NCI-H2081 treated with DMSO at 0.1 percent for 48 hours (cell line): ENCODE data around the gene HERC3.
"Not testable (repeated sequence)": the region's sequence is repeated elsewhere in the genome, so short reads cannot be mapped to it uniquely, and the experiment has no call there.

Experiments used
- DNase-seq: peaks from one replicate; lab custom pipeline; 2025; lab: John Stamatoyannopoulos, UW

The HERC3 gene

DNA sequence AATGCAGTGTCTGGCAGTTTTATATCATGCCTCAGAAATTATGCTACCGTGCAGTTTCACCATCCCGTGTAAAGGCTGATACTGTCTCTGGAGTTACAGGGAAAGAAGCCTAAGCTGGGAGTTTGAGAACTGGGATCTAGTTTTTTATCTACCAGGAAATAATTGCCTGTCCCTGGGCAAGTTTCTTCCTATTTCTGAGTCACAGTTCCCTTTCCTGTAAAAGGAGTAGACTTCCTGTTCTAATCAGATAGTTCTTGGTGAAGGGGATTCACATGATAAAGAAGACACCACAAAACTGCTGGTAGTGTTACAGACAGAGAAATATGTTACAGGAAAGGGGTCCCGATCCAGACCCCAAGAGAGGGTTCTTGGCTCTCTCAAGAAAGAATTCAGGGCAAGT, 17.1 kb downstream of the HERC3 start:
- no peak for DNase-seq

DNA sequence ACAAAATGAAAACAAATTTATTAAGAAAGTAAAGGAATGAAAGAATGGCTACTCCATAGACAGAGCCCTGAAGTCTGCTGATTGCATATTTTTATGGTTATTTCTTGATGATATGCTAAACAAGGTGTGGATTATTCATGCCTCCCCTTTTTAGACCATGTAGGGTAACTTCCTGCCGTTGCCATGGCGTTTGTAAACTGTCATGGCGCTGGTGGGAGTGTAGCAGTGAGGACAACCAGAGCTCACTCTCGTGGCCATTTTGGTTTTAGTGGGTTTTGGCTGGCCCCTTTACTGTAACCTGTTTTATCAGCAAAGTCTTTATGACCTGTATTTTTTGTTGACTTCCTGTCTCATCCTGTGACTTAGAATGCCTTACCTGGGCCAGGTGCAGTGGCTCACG, 17.5 kb downstream of the HERC3 start:
- not testable (repeated sequence) for DNase-seq

DNA sequence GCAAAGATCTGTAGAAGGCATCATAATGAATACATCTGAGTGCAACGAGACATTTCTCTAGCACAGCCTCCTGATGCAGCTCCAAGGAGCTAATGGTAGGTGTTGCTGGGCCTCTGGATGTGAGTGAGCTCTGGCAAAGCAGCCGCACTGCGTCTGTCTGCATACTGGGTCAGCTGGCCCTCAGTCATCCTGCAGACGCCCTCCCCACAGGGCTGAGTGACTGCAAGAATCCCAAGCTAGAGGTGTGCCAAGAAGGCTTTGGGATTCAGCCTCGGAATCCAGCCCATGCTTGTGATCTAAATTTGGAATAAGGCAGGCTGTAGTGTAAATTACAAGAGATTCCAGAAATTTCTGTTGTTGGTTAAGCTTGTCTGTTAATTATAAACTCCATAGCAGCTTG, 18.5 kb downstream of the HERC3 start:
- DNase-seq, result no peak

DNA sequence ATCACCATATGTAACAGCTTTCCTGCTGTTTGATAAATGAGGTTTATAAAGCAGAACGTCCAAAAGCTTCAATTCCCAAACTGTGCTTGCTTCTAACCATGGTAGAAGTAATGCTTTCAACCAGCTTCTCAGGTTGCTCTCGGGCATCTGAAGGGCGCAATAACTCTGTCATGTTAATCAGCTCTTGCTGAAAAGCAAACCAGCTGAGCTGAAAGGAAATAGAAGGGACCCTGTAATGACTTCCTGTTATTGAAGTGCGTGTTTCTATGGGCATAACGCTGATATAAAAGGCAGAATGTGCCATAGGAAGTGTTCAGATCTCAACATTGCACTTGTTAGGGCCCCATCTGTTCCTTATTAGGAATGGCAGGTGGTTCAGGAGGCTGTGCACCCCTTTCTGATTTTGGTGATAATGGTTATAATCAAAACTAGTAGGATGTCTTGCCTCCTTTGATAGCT, 21.2 kb downstream of the HERC3 start:
- DNase-seq, result peak; percentile 70

DNA sequence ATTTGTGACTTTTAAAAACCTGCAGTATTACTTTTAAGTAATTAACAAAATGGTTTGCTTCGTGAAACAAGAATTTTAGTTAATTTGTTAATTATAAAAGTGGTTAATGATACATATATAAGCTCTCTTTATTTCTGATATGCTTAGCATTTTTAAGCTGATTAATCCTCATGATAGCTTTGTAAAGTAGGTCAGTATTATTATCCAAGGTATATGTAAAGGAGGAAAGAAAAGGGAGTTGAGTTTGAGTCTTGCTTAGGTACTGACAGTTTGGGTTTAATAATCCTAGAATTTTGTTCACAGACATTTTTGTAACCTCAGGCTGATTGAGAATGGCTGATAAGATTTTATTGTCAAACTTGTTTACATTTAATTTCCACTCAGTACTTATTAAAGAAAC, 21.8 kb downstream of the HERC3 start:
- no peak for DNase-seq

DNA sequence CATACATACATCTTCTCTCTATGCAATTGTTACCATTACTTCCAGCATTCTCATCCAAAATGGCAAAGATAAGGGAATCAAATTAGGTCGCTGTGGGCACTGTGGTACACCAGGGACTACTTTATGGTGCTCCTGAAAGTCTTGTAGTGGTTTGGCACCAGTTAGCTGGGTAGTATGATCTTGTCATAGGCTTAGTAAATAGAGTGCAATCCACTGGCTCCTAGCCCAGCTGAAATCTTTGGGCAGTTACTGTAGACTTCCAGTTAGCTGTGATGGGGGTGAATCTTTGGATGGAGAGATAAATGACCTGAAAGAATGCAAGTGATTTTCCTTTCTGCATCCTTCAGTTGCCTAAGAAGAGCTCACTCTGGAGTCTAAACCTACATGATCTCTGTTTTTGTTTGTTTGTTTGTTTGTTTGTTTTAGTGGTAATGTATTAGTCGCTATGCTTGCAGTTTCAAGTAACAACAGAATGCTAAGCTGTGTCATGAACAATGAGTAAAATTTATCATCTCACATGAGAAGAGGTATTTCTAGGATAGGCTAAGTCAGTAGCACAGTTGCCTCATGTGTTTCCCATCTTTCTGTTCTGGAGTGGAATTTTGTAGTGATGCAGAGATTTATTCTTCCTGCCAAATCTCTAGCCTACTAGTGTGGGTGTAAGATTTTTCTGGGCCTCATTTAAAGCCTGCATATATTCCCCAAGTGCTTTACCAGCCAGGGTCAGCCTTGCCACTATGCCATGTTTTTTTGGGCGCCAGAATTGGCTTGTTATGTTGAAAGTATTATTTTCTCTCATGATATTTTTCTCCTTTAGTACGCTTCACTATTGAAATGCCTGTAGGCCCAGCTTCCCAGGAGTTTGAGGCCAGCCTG, 24.2 kb downstream of the HERC3 start:
- DNase-seq, result no peak

DNA sequence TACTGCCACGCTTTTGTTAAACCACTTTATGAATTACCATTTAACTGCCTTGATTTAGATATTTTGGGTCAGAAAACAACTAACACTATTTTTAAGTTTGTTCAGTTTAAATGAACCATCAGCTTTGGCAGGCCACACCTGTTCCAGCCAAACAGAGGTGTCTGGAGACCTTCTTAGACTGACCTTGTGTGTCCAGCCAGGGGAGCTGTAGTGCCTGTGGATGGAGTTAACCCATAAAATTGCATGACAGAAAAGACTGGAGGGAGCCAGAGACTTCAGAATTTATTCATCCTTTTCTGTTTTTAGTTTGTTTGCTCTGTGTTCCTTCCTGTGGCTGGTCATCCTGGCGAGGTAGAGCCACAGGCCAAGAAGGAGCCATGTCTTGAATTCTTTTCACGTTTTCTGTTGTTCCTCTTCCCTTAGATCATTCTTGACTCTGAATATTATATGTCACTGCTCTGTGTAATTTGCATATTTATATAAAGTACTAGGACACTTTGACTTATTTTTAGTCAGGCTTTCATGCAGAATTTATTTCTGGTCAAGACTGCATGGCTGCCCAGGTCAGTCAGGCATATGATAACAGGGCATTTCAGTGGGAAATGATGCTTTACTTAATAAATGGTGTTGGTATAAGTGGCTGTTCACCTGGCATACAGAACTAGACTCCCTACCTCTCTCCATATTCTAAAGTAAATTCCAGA, 26.7 kb downstream of the HERC3 start:
- no peak for DNase-seq

DNA sequence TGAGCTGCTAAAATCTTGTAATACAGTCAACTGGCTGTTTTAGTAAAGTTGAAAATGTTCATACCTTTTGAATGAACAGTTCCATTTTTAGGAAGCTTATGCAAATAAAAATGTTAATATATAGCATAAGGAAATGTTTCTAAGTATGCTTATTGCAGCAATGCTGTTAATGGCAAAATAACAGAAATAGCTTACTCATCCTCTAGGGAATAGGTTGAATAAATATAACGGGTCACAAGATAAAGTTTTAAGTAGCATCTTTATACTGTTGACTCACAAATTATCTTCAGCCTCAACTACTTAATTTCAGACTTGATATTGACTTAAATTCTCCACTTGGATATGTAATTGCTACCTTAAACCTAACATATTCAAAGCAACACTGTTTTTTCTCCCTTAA, 27.7 kb downstream of the HERC3 start:
- DNase-seq, result no peak

DNA sequence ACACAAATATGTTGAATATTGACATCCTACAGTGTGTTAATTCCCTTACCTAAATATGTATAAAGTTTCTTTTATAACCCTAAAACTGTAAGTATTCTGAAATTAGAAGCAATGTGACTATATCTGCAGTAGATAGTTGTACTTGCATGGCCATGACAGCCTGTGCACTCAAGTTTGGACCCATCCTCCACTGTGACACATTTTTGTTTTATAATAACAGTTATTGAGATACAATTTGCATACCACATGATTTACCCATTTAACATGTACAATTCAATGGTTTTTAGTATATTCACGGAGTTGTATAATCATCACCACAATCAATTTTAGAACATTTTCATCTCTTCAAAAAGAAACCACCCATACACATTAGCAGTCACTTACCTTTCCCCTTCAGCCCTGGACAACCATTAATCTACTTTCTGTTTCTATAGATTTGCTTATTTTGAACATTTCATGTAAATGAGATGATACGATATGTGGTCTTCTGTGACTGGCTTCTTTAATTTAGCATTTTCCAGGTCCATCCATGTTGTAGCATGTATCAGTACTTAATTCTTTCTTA, 29.6 kb downstream of the HERC3 start:
- no peak for DNase-seq

DNA sequence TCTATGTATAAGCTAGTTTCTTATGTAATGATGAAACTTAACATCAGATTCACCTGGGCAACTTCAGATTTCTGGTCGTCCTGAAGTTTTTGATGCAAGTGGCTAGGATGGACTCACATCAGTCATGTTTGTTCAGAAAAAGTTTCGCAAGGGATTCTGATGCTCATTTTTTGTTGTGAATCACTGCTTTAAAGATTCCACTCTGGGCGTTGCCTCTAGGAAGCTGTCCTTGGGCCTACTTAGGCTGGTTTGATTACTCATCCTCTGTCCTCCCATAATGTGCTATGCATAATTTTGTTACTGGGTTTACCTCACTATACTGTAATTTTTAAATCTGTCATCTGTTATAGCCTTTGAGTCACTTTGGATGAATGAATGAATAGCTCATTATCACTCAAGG, 30.8 kb downstream of the HERC3 start:
- no peak for DNase-seq

DNA sequence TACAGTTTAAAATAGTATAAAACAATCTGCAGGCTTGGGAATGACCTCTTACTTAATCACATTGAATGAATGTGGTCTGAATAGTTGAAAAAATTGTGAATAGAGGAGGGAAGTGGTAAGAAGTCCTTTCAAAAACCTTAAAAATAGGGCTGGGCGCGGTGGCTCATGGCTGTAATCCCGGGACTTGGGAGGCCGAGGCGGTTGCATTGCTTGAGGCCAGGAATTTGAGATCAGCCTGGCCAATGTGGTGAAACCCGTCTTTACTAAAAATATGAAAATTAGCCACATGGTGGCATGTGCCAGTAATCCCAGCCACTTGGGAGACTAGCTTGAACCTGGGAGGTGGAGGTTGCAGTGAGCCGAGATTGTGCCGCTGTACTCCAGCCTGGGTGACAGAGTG, 36.5 kb downstream of the HERC3 start:
- no peak for DNase-seq

DNA sequence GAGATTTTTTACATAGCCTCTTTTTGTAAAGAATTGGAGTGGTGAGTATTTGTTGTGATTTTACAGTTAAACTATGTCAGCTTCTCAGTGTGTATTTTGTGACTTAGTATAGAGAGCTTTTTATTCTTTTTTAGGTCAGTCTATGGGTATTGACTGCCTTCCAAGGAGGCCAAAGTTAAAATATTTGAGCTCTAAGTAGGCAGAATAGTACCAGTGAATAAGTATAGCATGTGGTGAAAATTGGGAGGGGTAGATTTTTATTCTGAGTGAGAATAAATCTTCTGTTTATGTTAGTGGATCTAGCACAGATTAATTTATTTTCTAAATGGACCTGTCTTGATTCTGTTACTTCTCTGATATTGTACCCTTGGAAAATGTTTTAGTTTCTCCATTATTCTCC, 37.5 kb downstream of the HERC3 start:
- DNase-seq, result no peak

DNA sequence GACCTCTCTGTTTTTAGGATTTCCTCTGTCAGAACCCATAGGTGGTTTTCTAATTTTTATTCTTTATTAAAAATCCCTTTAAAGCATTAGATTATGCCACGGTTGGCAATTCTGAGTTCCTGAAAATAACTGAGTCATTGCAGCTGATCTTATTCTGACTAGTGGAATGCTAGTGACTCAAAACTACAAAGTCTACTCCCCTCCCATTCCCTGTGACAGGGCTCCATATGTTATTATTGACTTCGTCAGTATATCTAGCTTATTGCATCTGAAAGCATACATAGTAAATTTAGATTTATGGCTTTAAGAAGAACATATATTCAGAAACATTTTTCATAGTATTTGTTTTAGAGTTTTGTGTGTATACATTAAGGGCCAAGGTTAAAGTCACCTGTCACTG, 38.5 kb downstream of the HERC3 start:
- no peak for DNase-seq

DNA sequence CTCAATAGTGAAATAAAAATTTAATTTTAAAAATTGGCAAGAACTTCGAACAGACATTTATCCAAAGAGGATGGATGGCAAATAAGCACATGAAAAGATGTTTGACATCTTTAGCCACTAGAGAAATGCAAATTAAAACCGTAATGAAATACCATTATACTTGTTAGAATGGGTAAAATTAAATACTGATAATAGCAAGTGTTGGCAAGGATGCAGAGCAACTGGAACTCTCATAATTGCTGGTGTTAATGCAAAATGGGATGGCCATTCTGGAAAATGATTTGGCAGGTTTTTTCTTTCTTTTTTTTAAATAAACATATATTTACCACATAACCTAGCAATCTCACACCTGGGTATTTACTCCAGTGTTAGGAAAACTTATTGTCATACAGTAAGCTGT, 51.7 kb downstream of the HERC3 start:
- DNase-seq, result no peak

DNA sequence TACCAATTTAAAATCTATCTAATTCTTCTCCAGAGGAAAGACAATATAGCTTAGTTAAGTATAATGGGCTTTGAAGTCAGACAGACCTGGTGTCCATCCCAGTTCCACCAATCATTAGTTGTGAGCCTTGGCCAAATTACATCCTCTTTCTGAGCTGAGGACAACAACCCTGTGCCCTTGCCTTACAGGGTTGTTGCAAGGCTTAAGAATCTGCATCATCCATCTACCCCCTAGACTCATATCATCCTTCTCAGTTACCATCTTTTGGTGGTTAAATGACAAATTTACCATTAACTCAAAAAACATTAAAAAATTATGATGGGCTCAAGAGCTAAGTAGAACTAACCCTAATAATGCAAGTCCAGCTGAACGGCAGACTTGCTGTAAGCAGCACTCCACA, 53.7 kb downstream of the HERC3 start:
- no peak for DNase-seq

DNA sequence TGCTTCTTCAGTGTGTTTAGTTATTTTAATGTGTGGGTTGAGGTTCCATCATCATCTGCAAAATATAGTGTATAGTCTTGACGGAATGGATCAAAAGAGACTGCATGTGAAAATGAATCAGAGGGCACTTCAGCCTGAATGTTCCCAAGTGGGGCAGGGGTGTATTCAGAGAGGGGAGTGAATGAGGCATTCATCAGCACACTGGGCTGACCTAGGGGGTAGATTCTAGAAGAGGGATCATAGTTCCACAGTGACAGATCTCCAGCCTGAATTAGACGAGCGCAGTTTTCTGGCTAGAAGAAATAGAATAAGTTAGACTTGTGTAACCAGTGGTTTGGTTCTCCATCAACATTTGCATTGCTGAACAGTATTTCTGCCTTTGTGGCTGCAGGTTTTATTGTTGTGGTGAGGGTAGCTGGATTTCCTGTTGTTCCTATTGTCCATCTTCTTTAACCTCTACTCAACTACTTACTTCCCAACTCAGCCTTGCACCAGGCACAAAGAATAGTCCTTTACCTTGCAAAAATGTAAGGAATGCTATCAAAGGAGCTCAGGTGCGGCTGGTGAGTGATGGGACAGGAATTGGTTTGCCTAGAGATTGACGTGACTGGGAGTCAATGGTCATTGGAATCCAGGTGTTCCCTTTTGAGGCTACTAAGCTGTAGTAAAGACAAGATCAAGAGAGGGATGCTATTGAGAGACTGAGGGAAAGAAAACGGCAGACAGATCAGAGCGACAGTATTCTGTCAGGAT, 54.4 kb downstream of the HERC3 start:
- no peak for DNase-seq

DNA sequence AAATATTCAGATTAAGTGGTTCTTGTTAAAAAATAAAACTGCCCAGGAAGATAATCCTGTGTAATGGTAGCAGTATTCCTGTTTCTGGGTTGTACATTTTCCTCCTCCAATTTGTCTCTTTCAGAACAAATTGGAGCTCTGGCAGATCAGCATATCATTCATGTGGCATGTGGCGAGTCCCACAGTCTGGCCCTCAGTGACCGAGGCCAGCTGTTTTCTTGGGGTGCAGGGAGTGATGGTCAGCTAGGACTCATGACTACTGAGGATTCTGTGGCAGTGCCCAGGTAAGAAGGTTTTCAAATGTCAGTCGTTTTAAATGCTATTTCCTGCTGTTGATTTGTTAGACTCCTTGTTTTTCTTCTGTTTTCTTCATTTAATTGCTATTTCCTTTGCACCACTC, 57.4 kb downstream of the HERC3 start:
- DNase-seq, result no peak

DNA sequence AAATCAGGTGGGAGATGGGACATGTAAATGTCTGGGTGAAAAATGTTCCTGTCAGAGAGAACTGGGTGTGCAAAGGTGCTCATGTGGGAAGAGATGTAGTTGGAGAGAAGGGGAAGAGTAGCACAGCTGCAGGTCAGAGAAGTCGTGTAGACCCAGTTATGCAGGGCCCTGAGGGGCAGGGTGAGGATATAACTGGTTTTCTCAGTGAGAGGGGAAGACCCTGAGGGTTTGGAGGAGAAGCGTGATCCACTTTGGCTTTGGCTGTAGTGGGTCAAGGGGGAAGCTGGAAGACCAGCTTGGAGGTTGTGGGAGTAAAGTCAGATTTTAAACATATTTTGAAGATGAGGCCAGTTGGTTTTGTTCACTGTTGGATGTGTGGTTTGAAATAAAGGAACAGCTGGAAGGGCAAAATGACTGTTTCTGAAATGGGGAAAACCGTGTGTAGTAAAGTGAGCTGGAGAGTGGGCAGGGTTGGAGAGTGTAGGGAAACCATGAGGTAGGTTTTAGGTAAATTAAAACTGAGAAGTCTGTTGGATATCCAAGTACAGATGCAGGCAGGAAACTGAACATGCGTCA, 61.2 kb downstream of the HERC3 start:
- no peak for DNase-seq

DNA sequence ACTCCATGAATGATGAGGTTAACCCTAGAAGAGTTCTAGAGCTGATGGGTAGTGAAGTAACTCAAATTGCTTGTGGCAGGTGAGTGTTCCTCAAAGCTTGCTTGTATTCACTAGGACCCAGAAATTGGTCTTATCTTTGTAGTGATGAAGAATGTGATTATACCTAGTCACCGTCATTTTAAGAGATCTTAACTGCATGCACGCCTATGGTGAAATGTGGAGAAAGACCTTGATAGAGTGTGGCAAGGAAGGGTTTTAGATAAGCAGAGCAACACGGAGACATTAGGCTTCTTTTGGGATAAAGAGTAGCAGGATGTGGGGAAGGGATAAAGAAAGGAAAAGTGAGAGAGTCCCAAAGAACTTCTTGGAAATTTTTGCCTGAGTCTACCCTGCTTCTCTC, 62.9 kb downstream of the HERC3 start:
- no peak for DNase-seq

DNA sequence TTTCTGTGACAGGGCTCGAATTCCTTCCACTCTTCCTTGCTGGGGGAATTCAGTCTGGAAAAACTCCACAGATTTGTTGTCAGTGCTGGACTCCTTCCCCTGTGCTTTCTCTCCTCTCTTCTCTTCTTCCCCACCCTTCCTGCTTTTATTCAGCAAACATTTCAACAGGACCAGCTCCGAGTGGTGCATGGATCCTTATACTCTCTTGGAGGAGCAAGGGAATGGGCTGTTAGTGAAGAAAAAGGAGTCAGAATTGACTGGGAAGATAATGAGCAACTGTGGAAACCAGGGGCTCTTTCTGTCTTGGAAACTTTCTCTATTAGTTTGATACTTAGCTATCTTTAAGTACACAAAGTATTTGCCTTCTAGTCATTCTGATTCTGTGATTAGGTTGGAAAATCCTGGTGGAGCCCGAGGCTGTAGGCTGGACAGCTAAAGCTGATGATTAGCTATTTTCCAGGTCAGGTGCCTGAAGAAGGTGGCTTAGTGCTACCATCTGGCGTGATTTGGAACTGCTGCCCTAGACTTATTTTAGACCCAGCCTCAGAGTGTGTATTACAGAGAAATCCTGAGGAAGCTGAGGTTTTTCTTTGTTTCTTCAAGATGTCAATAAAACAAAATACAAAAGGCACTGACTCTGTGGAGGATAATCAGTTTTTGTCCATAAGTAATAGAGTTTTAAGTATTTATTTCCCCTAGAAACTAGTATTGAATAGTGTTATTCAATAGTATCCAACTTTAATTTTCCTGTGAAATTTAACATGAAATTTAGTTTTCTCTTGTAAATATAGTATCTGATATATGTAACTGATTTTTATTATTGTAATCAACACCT, 67.0 kb downstream of the HERC3 start:
- DNase-seq, result no peak

DNA sequence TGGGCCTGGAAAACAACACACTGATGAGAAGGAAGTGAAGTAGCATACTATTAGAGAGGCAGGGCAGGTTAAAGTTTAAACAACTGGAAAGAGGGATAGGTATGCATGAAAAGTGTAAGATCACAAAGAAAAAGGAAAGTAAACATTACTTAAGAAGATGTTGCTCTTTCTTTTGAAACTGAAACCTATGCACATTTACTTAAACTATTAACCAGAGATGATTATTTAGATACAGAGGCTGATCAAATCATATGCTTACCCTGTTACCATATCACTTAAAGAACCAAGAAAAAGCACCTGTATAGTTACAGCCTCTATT, 67.6 kb downstream of the HERC3 start:
- no peak for DNase-seq
